GM19452 (cell line): ENCODE measurements around the gene PRTFDC1.
"Not testable (repeated sequence)": the region's sequence is repeated elsewhere in the genome, so short reads cannot be mapped to it uniquely, and the experiment has no call there.

Experiments
- ATAC-seq: cut with Tn5 transposase; IDR thresholded peaks from one replicate; pipeline ENCODE4 v1.9.1; 2021; ENCODE audit not compliant: unreplicated experiment

PRTFDC1 gene

GRCh38 chr10:24952143-24952706, at the start of gene PRTFDC1:
Gene PRTFDC1 (minus strand): TSS chr10:24952606. CDS start chr10:24952575, 31 bp downstream.
- peak; percentile 38 for ATAC-seq

GRCh38 chr10:24998044-24998443, 45.6 kb upstream of the PRTFDC1 start:
- ATAC-seq: no peak

- no peak for ATAC-seq
These were observed 42.7 kb upstream of the PRTFDC1 start for GRCh38 chr10:24995072-24995471.

GRCh38 chr10:24993237-24993958, 41.0 kb upstream of the PRTFDC1 start:
- ATAC-seq: no peak

- no peak for ATAC-seq
These were observed 40.2 kb upstream of the PRTFDC1 start for GRCh38 chr10:24992512-24993133.

- ATAC-seq: no peak
These were observed 38.9 kb upstream of the PRTFDC1 start for GRCh38 chr10:24991298-24991697.

GRCh38 chr10:24989867-24990266, 37.5 kb upstream of the PRTFDC1 start:
- ATAC-seq: no peak

GRCh38 chr10:24988831-24989640, 36.6 kb upstream of the PRTFDC1 start:
- ATAC-seq: no peak

- no peak for ATAC-seq
These were observed 32.5 kb upstream of the PRTFDC1 start for GRCh38 chr10:24984906-24985305.

GRCh38 chr10:24983946-24984345, 31.5 kb upstream of the PRTFDC1 start:
- no peak for ATAC-seq

- ATAC-seq: no peak
These were observed 30.7 kb upstream of the PRTFDC1 start for GRCh38 chr10:24983130-24983529.

- ATAC-seq: peak; percentile 78
These were observed 30.1 kb upstream of the PRTFDC1 start for GRCh38 chr10:24982319-24983112.

- ATAC-seq: no peak
These were observed 28.8 kb upstream of the PRTFDC1 start for GRCh38 chr10:24981161-24981710.

- ATAC-seq: no peak
These were observed 27.3 kb upstream of the PRTFDC1 start for GRCh38 chr10:24979685-24980084.

- no peak for ATAC-seq
These were observed 22.6 kb upstream of the PRTFDC1 start for GRCh38 chr10:24974976-24975375.

- ATAC-seq: no peak
These were observed 20.8 kb upstream of the PRTFDC1 start for GRCh38 chr10:24973163-24973562.

GRCh38 chr10:24971374-24971773, 19.0 kb upstream of the PRTFDC1 start:
- ATAC-seq: no peak

- ATAC-seq: no peak
These were observed 17.5 kb upstream of the PRTFDC1 start for GRCh38 chr10:24969841-24970281.

- not testable (repeated sequence) for ATAC-seq
These were observed 16.5 kb upstream of the PRTFDC1 start for GRCh38 chr10:24968951-24969350.

- ATAC-seq: no peak
These were observed 15.9 kb upstream of the PRTFDC1 start for GRCh38 chr10:24968349-24968748.
